T-helper 1 cell treated with Interleukin-12 subunit alpha and Interleukin-12 subunit beta and Interleukin-4 antibody, amounts not matched to agents 30 ng/mL and 1 ng/mL, for 36 hours (primary cell): ENCODE data around the gene KRTAP3-2. TPM values are rescaled to one million over a fixed set of nuclear protein-coding genes. Genes with fewer than 3 reads are reported as not detected.

Experiments used
- intact Hi-C: fragments of 100-400 bp; cut with micrococcal nuclease; formaldehyde crosslinking; loops from one replicate; pipeline ENCODE4 v1.15.1; 2024
- total RNA-seq: library from RNA; stranded (reverse); gene quantifications from 2 replicates; pipeline ENCODE4 v1.2.3, GENCODE V29; 2022

KRTAP3-2 gene
- total RNA-seq, 1 donor from 2014 or later: not detected

GRCh38 chr17:41010441-41010840 lies 10.7 kb upstream of the KRTAP3-2 start:
- intact Hi-C loops: no loop called here

- intact Hi-C loops: no loop called here
Measured at GRCh38 chr17:41009936-41010335, 10.2 kb upstream of the KRTAP3-2 start.

- intact Hi-C loops: no loop called here
Measured at GRCh38 chr17:41009301-41009760, 9.6 kb upstream of the KRTAP3-2 start.

DNA sequence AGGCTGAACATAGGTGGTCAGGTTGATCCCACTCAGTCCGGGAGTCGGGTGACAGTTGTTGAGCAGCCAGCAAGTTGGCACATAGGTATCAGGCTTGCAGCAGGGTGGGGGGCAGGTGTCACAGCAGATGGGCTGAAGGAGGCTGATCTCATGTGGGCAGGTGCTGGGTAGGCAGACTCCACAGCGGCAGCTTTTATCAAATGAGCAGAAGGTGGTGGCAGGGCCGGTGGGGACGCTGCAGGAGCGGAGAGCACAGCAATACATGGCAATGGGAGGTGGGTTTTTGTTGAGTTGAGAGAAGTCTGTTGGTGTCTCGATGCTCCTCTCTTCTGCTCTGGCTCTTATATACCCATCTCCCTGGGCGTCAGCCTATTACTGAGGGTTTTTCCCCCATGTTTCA lies 9.1 kb upstream of the KRTAP3-2 start, which contains the start of gene KRTAP3-1:
Gene KRTAP3-1, minus strand, starts transcription at position 318 of the 400 bp plus-strand sequence. Its CDS starts 54 bp downstream, at position 264.
- intact Hi-C loops: no loop called here

DNA sequence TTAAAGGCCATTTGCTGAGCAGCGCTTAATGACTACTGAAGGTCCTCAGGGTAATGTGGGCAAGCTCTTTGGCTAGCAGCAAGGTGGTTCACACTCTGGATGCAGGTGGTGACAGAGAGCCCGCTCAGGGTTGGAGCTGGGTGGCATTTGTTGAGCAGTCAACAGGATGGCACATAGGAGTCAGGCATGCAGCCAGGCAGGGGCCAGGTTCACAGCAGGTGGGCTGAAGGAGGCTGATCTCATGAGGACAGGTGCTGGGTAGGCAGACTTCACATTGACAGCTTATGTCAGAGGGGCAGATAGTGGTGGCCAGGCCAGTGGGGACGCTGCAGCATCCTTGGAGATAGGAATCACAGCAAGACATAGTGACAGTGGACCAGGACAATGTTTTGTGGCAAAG lies 4.7 kb upstream of the KRTAP3-2 start:
- intact Hi-C loops: no loop called here

GRCh38 chr17:41003926-41004325 lies 4.2 kb upstream of the KRTAP3-2 start:
- intact Hi-C loops: no loop called here

DNA sequence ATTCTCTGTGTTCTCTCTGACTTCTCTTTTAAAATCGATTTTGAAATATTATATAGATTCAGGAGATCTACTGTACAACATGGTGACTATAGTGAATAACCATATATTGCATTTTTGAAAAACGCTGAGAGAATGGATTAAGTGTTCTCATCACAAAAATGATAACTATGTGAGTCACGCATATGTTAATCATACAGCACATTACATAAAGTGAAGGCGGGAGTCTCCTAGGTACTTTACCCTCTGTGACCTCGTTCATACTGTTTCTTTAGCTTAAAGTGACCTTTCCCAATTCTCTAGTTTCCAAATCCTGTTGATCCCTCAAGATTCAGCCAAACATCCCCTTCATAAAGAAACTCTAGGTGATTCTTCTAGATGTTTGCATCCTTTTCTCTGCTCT lies 3.1 kb upstream of the KRTAP3-2 start:
- intact Hi-C loops: no loop called here

GRCh38 chr17:41001795-41002194 lies 2.1 kb upstream of the KRTAP3-2 start:
- intact Hi-C loops: no loop called here

GRCh38 chr17:40997361-40997760 lies 2.3 kb downstream of the KRTAP3-2 start:
- intact Hi-C loops: no loop called here

GRCh38 chr17:40996829-40997228 lies 2.9 kb downstream of the KRTAP3-2 start:
- intact Hi-C loops: no loop called here

DNA sequence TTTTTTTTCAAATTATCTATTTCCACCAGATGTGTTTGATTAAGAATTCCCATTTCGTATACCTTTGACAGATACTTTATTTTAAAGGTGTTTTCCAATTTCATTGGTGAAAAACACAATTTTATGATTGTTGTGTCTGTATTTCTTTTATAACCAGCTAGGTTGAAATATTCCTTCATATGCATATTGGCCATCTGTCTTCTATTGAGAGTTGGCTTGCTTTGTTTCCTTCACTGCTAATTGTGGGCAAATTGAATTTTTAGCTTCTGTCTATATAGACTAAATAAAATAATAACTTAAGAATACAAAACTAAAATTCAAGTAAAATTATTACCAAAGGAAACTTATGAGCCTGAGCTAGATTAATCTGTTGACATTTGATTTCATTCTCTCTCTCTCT lies 4.6 kb downstream of the KRTAP3-2 start:
- intact Hi-C loops: no loop called here

GRCh38 chr17:40993839-40994238 lies 5.9 kb downstream of the KRTAP3-2 start, which contains the start of gene KRTAP3-3:
Gene KRTAP3-3 (minus strand): TSS chr17:40994164. CDS start chr17:40994097, 67 bp downstream.
- intact Hi-C loops: no loop called here

DNA sequence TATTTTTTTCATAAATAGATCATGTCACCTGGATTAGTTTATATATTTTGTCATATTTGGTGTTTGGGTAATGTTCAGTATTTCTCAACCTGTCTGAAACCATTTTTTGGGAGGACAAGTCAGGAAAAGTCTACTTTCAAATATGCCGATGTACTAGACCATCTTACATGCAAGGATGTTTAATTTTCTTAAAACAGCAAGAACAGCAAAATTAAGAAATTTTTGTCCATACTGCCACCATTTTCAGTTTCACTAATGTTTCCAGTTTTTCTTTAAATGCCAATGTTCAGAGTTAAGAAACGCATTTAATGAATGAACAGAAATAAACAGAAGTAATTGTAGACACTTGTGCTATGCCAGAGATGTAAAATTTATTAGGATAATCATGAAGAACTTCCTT lies 6.6 kb downstream of the KRTAP3-2 start:
- intact Hi-C loops: no loop called here

DNA sequence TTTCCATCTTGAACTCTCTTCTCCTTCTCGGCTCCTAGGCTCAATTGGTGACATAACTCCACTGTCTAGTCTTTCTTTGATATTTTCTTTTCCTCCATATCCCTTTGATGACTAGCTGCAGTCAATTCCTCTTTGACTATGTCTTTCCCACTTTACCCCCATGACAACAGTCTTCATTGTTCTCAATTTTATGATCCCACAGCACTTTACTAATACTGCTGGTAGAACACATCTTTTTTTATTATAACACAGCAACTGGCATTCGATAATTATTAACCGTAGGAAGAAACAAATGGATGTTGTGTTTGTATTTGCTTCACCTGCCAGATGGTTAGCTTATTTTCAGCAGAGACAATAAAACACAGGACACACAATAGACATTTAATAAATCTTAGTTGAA lies 7.0 kb downstream of the KRTAP3-2 start:
- intact Hi-C loops: no loop called here

GRCh38 chr17:40986920-40987319 lies 12.8 kb downstream of the KRTAP3-2 start:
- intact Hi-C loops: no loop called here

- intact Hi-C loops: no loop called here
Measured at GRCh38 chr17:40984226-40984625, 15.5 kb downstream of the KRTAP3-2 start, which contains the start of gene KRT40. Gene KRT40 (minus strand): TSS chr17:40984326. CDS start chr17:40984273, 53 bp downstream.

DNA sequence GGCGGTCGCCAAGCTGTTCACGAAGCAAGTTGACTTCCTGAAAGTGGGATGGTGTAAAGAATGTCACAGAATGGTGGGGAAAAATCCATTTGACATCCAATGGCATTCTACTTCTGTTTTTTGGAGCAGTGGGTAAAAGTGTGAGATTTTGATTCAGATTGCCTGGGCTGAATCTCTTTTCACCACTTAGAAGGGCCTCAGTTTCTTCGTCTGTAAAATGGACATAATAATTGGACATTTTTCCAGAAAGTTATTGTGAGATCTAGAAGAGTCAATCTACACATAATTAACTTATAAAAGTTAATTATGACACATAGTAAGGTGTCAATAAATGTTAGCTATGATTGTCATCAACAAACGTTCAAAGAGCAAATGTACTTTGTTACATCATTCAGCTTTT lies 18.6 kb downstream of the KRTAP3-2 start:
- intact Hi-C loops: no loop called here

GRCh38 chr17:40980596-40980995 lies 19.1 kb downstream of the KRTAP3-2 start:
- intact Hi-C loops: no loop called here

DNA sequence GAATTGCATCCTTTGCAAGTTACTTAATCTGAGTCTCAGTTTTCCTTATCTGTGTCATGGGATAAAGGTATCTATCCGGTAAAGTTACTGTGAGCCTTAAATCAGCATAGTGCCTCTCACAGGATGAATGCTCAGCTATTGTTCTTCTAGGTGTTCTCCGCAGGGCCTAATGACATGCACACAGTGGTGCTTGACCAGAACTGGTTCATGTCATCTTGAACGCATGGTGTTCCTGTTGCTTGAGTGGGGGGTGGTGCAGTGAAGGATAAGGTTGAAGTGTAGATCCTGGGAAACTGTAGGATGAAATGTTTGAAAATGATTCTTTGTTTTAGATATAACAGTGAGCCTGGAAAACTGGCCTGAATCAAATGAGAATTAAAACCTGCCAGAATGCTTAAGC lies 19.6 kb downstream of the KRTAP3-2 start:
- intact Hi-C loops: no loop called here

DNA sequence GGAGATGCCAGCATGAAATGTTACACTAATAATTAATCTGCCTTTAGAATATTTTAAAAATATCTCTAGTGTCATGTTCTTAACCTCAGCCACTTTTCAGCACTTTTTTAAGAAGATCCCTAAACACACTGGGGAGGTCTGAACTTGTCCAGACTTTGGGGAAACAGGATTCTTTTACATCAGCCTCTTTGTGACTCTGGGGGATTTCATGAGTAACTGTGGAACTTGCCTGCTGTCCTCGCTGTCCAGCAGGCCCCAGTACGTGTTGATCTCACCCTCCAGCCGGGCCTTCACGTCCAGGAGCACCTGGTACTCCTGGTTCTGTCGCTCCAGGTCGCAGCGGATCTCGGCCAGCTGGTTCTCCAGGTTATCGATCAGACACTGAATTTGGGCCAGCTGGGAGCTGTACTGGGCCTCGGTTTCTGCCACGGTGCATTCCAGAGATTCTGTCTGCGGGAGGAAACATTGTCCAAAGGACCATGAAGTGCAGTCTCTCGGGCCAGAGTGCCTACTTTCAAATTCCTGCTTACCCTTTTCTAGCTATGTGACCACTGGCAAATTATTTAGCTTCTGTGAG lies 21.0 kb downstream of the KRTAP3-2 start:
- intact Hi-C loops: no loop called here

GRCh38 chr17:40975516-40975915 lies 24.2 kb downstream of the KRTAP3-2 start:
- intact Hi-C loops: no loop called here

GRCh38 chr17:40974366-40974765 lies 25.3 kb downstream of the KRTAP3-2 start:
- intact Hi-C loops: no loop called here

- intact Hi-C loops: no loop called here
Measured at GRCh38 chr17:40967582-40967981, 32.1 kb downstream of the KRTAP3-2 start.
